Activated naive CD4-positive, alpha-beta T cell treated with anti-CD3 and anti-CD28 coated beads, Interleukin-2, amount 50 U/mL, for 24 hours (primary cell): ENCODE data around the gene ACAP2.
"Not testable (repeated sequence)": the region's sequence is repeated elsewhere in the genome, so short reads cannot be mapped to it uniquely, and the experiment has no call there.

Experiments
- H3K27ac Mint-ChIP-seq: one replicate; pipeline ENCODE4 v1.8.0; 2021; ENCODE audit warnings: mild to moderate bottlenecking, mixed read lengths
- H3K27me3 Mint-ChIP-seq: one replicate; pipeline ENCODE4 v1.8.0; 2021; ENCODE audit warnings: mixed read lengths
- H3K36me3 Mint-ChIP-seq: one replicate; pipeline ENCODE4 v1.8.0; 2021; ENCODE audit warnings: mixed read lengths
- H3K4me1 Mint-ChIP-seq: one replicate; pipeline ENCODE4 v1.8.0; 2021; ENCODE audit warnings: mixed read lengths
- H3K4me3 Mint-ChIP-seq: one replicate; pipeline ENCODE4 v1.8.0; 2021; ENCODE audit warnings: mild to moderate bottlenecking, mixed read lengths
- H3K9me3 Mint-ChIP-seq: one replicate; pipeline ENCODE4 v1.8.0; 2021; ENCODE audit warnings: mixed read lengths

The ACAP2 gene

DNA sequence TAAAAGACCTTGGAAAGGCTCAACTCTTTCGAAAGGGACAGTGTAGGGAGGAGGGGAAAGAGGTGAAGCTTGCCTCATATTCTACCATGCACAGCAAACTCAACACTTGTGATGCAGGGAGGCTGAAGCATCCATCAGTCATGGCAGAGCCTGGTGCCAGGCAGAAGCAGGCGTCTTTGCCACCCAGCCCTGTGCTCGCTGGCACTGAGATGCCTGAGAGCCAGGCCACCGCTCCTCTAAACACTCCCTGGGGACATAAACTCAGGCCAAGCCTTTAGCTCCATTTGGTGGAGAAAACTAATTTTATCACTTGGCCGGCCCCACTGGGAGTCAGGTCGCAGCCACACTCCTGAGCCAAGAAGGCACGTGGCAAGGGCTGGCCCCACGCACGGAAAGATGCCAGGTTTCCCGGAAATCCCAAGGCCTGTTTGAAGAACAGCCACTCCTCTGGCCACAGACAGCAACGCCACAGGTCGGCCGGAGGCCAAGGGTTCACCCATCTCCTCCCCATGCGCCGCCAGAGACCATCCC, 202.6 kb downstream of the ACAP2 start:
- Mint-ChIP-seq H3K36me3 (peaks cover 16% of the 10 kb centered on the region), H3K27ac (no peak overlapping the region), H3K9me3 (peaks cover 6% of the 10 kb centered on the region), H3K27me3 (no peaks in the 10 kb centered on the region), H3K4me1 (no peaks in the 10 kb centered on the region), H3K4me3 (no peak overlapping the region)

- peaks cover 13% of the 10 kb centered on the region for H3K9me3 Mint-ChIP-seq
- H3K27me3 Mint-ChIP-seq, result no peaks in the 10 kb centered on the region
- peaks cover 18% of the 10 kb centered on the region for H3K36me3 Mint-ChIP-seq
- no peaks in the 10 kb centered on the region for H3K4me1 Mint-ChIP-seq
- no peak overlapping the region for H3K27ac Mint-ChIP-seq
- no peak overlapping the region for H3K4me3 Mint-ChIP-seq
Observed at GRCh38 chr3:195239121-195239520, 203.7 kb downstream of the ACAP2 start.

- Mint-ChIP-seq H3K36me3 (peaks cover 18% of the 10 kb centered on the region), H3K27ac (no peak overlapping the region), H3K9me3 (peaks cover 13% of the 10 kb centered on the region), H3K4me1 (no peaks in the 10 kb centered on the region), H3K27me3 (no peaks in the 10 kb centered on the region), H3K4me3 (no peak overlapping the region)
Observed at GRCh38 chr3:195238586-195239118, 204.2 kb downstream of the ACAP2 start.

- Mint-ChIP-seq H3K27me3 (no peaks in the 10 kb centered on the region), H3K27ac (no peak overlapping the region), H3K9me3 (peaks cover 17% of the 10 kb centered on the region), H3K4me3 (no peak overlapping the region), H3K36me3 (peaks cover 22% of the 10 kb centered on the region), H3K4me1 (no peaks in the 10 kb centered on the region)
Observed at GRCh38 chr3:195238081-195238571, 204.7 kb downstream of the ACAP2 start.

DNA sequence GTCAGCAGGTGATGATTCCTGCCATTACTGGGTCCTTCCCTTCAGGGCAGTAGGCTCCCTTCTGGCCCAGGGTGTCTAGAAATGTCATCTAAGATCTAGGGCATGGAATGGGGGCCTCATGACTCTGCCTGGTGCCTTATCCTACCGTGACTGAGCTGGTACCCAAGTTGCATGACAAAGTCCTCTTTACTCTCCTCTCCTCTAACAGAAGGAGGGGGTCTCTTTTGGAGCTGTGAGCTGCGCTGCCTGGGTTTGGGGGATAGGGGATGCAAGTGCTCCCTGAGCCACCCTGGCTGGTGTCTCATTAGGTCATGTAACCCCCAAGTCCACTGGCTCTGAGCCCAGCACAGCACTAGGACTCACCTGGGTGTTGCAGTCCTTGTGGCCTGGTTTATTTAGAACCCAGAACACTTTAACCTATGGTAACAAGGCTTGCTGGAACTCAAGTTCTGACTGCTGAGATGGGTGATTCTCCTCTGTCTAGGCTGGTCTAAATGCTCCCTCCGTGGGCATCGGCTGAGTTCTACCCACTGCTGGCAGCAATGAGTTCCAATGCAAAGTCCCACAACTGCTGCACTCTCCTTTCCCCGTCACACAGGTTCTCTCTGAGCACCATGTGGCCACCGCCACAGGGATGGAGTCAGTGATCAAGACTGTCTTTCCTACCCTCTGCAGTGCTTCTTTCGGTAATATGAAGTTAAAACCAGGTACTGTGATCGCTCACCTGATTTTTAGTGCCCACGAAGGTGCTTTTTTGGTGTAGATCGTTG, 205.8 kb downstream of the ACAP2 start:
- H3K4me3 Mint-ChIP-seq, result no peak overlapping the region
- no peaks in the 10 kb centered on the region for H3K4me1 Mint-ChIP-seq
- no peaks in the 10 kb centered on the region for H3K27me3 Mint-ChIP-seq
- H3K27ac Mint-ChIP-seq, result no peak overlapping the region
- peaks cover 22% of the 10 kb centered on the region for H3K36me3 Mint-ChIP-seq
- H3K9me3 Mint-ChIP-seq, result peaks cover 21% of the 10 kb centered on the region

GRCh38 chr3:195236076-195236798, 206.6 kb downstream of the ACAP2 start:
- Mint-ChIP-seq H3K27me3 (no peaks in the 10 kb centered on the region), H3K4me3 (no peak overlapping the region)

DNA sequence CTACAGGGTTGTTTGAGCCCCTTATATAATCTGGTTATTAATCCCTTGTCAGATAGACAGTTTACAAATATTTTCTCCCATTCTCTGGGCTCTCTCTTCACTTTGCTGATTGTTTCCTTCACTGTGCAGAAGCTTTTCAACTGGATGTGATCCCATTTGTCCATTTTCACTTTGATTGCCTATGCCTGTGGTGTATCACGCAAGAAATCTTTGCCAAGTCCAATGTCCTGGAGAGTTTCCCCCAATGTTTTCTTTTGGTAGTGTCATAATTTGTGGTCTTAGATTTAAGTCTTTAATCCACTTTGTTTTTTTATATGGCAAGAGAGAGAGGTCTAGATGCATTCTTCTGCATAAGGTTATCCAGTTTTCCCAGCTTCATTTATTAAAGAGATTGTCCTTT, 212.6 kb downstream of the ACAP2 start:
- peaks cover 15% of the 10 kb centered on the region for H3K9me3 Mint-ChIP-seq
- peaks cover 10% of the 10 kb centered on the region for H3K36me3 Mint-ChIP-seq
- H3K4me1 Mint-ChIP-seq, result peaks cover 9% of the 10 kb centered on the region
- H3K27ac Mint-ChIP-seq, result no peak overlapping the region
- H3K4me3 Mint-ChIP-seq, result no peak overlapping the region
- no peaks in the 10 kb centered on the region for H3K27me3 Mint-ChIP-seq

More at GRCh38 chr3:195236076-195236798, 206.6 kb downstream of the ACAP2 start:
- H3K9me3 Mint-ChIP-seq, result peaks cover 21% of the 10 kb centered on the region
- H3K4me1 Mint-ChIP-seq, result no peaks in the 10 kb centered on the region
- peaks cover 22% of the 10 kb centered on the region for H3K36me3 Mint-ChIP-seq
- no peak overlapping the region for H3K27ac Mint-ChIP-seq

DNA sequence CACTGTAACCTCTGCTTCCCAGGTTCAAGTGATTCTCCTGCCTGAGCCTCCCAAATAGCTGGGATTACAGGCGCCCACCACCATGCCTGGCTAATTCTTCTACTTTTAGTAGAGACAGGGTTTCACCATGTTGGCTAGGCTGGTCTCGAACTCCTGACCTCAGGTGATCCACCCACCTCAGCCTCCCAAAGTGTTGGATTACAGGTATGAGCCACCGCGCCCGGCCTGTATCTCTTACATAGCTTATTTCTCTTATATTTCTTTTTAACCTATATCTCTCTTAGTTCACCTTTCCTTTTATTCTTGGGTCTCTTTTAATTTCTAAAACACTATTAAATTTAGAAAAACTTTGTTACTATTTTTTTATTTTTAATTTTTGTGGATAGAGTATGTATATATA, 213.9 kb downstream of the ACAP2 start:
- not testable (repeated sequence) for H3K4me1 Mint-ChIP-seq, H3K4me3 Mint-ChIP-seq, H3K36me3 Mint-ChIP-seq, H3K27ac Mint-ChIP-seq, H3K27me3 Mint-ChIP-seq, H3K9me3 Mint-ChIP-seq

GRCh38 chr3:195227871-195228270, 214.9 kb downstream of the ACAP2 start:
- Mint-ChIP-seq H3K9me3 (peaks cover under 1% of the 10 kb centered on the region), H3K27ac (no peak overlapping the region), H3K4me3 (no peak overlapping the region), H3K36me3 (peaks cover 5% of the 10 kb centered on the region), H3K27me3 (no peaks in the 10 kb centered on the region), H3K4me1 (peaks cover 9% of the 10 kb centered on the region)

DNA sequence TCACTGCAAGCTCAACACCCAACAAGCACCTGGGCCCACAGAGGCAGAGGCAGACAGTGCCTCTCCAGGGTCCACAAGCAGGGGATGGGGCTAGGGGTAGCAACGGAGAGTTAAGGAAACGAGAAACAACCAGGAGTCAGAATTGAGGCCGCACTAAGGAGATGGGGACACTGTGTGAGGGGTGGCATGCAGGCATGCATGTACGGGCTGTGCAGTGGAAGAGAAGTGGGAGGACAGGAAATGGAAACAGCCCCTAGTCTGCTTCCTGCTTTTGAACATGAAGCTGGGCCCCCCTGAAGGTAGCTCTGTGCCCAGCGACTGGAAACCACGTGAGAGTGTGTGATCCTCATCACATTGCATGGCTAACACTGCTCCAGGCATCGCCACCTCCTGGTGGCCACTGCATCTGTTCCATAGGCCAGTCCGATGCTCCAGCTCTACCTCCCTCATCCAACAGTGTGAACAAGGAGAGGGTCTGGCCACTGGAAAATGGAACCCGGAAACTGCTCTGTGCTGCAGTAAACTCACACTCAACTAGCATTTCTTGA, 215.8 kb downstream of the ACAP2 start:
- peak overlapping the region; percentile 76 for H3K27ac Mint-ChIP-seq
- no peaks in the 10 kb centered on the region for H3K27me3 Mint-ChIP-seq
- no peak overlapping the region for H3K4me3 Mint-ChIP-seq
- H3K4me1 Mint-ChIP-seq, result peaks cover 9% of the 10 kb centered on the region
- H3K36me3 Mint-ChIP-seq, result peaks cover 5% of the 10 kb centered on the region
- H3K9me3 Mint-ChIP-seq, result no peaks in the 10 kb centered on the region

DNA sequence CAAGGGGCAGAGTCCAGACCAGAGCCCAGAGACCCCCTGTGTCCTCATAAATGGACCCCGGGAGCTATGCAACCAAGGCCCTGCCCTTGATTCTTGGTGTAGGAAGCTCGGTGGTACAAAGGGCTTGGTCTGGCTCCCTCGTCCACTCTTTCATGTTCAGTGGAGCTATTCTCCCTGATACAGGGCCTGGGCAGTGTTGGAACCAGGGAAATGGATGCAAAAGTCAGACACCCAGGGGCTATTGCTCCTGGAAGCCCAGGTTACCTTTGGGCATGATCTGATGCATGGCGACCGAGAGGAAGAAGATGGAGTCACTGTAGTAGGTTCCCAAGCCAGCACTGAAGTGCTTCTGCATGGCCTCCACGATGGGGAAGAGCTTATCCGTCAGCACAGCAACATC, 216.4 kb downstream of the ACAP2 start:
- H3K4me1 Mint-ChIP-seq, result peaks cover 9% of the 10 kb centered on the region
- H3K36me3 Mint-ChIP-seq, result peaks cover 5% of the 10 kb centered on the region
- no peaks in the 10 kb centered on the region for H3K27me3 Mint-ChIP-seq
- H3K9me3 Mint-ChIP-seq, result no peaks in the 10 kb centered on the region
- H3K4me3 Mint-ChIP-seq, result no peak overlapping the region
- peak overlapping the region; percentile 76 for H3K27ac Mint-ChIP-seq

- H3K4me1 Mint-ChIP-seq, result peaks cover 9% of the 10 kb centered on the region
- peaks cover 15% of the 10 kb centered on the region for H3K36me3 Mint-ChIP-seq
- H3K27me3 Mint-ChIP-seq, result no peaks in the 10 kb centered on the region
- no peak overlapping the region for H3K4me3 Mint-ChIP-seq
- H3K27ac Mint-ChIP-seq, result no peak overlapping the region
- no peaks in the 10 kb centered on the region for H3K9me3 Mint-ChIP-seq
Observed at GRCh38 chr3:195224980-195225580, 217.7 kb downstream of the ACAP2 start.
